HG03175 (cell line): ENCODE data around the gene IL15RA.
"Not testable (repeated sequence)": the region's sequence is repeated elsewhere in the genome, so short reads cannot be mapped to it uniquely, and the experiment has no call there.

Experiments used
- ATAC-seq: cut with Tn5 transposase; IDR thresholded peaks from one replicate; pipeline ENCODE4 v1.9.1; 2021; ENCODE audit warnings: mild to moderate bottlenecking, moderate library complexity; ENCODE audit not compliant: unreplicated experiment

The IL15RA gene

DNA sequence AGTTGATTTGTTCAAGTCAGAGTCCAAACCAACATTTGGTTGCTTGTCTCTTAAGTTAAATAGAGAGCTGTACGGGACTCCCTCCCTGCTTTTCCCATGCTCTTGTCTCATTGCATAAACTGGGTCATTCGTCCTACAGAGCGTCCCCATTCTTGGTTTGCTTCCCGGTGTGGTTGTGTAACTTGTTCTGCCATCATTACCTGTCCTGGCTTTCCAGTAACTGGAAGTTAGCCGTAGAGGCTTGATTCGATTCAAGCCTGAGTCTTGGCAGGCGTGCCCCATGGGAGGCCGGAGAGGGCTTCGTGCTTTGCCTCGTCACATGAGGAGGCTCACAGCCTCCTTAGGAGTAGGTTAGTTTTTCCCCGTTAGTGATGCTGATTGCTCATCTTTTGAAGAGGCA lies 47.1 kb downstream of the IL15RA start:
- no peak for ATAC-seq

- ATAC-seq: no peak
Measured at GRCh38 chr10:5929442-5929841, 47.9 kb downstream of the IL15RA start.

GRCh38 chr10:5927306-5927705 lies 50.0 kb downstream of the IL15RA start:
- ATAC-seq: no peak

DNA sequence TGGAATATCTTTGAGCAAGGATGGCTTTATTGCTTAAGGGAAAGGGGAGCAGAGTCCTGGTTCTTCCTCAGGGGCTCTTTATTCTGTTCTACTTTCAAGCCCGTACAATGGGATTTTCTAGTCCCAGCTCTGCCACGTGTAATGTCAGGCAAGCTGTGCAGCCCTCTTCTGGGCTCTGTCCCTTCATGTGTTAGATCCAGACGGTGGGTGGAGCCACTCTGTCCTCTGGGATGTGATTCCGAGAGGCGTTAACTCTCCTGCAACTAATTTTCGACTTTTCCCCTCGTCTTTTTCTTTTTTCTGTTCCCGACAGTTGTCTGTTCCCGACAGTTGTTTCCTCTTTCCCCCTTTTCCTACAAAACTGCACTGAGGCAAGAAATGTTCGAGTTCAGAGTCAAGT lies 52.5 kb downstream of the IL15RA start:
- ATAC-seq: no peak

DNA sequence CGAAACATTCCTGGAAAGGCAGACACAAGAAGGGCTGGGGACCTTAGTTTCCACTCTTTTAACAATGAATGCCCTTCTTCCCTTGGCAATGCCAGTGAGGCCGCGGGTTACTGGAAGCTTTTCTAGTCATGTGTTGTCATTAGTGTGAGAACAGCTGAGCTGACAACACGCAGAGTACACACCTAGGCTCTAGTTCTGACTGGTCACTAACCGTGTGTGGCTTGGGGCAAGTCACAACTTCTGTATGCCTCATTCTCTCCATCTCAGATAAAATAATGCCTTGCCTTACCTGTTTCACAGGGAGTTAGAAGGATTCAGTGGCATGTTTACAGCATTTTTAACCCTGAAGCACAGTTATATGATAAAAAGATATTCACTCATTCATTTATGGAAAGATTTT lies 55.6 kb downstream of the IL15RA start:
- ATAC-seq: no peak

GRCh38 chr10:5919568-5919967 lies 57.8 kb downstream of the IL15RA start:
- ATAC-seq: no peak

- no peak for ATAC-seq
Measured at GRCh38 chr10:5918763-5919162, 58.6 kb downstream of the IL15RA start.

DNA sequence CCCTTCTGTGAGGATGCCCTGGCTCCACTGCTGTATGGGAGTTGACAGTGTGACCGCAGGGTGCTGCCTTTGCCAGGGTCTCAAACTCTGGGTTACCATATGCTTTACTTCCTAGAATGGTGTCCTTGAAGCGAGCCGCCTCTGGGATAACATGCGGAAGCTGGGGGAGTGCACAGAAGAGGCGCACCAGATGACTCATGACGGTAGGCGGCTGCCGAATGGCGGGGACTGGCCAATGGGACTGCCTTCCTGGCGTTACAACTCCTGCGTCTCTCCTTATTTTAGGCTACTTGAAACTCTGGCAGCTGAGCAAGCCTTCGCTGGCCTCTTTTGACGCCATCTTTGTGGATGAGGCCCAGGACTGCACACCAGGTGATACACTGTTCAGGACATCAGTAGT lies 60.0 kb downstream of the IL15RA start:
- ATAC-seq: no peak

GRCh38 chr10:5915451-5915850 lies 61.9 kb downstream of the IL15RA start:
- no peak for ATAC-seq

GRCh38 chr10:5913736-5914135 lies 63.6 kb downstream of the IL15RA start:
- ATAC-seq: no peak

GRCh38 chr10:5911670-5912069 lies 65.7 kb downstream of the IL15RA start:
- ATAC-seq: no peak

DNA sequence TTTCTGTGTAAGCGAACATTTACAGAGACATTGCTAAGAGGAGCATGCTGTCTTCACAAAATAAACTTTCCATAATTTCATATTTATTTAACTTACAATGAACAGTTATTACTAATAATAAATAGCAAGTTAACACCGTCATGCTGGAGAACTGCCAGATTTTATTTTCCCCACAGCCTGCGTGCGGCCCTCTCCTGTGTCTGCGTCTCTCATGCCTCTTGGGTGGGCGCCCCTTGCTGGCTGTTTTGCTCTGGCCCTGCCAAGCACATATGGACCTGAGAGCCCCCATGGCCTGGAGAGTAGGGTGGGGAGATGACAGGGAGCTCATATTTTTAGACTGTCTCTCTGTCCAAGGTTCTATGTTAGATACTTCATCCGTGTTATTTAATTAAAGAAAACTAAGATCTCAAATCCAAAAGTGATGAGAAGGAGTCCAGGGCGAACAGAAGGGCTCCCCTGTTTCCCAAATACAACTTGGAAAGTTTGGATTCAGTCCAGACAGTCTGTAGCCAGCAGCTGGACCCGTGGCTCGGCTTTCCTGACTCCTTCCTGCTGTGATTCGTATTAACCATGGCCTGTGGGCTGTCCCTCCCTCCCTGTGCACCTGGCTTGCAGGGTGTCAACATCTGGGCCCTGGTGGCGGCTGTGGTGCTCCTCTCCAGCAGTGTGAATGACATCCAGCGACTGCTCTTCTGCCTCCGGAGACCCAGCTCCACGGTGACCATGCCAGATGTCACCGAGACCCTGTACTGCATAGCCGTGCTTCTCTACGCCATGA lies 66.8 kb downstream of the IL15RA start:
- no peak for ATAC-seq

GRCh38 chr10:5908676-5909075 lies 68.7 kb downstream of the IL15RA start:
- ATAC-seq: not testable (repeated sequence)

DNA sequence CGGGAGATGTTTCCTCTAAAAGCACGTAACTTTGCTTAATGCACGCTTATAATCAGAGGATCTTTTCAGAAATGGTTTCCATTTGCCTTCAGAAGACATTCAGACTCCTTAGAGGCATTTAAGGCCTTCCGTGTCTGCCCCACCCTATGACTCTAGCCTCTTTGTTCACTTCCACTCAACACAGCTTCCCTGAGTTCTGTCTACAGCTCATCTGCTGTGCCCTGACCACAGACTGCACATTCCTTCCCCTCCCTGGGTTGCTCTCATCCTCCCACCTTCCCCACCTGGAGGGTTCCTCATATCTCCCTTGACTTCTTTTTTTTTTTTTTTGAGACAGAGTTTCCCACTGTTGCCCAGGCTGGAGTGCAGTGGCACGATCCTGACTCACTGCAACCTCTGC lies 70.7 kb downstream of the IL15RA start:
- no peak for ATAC-seq

GRCh38 chr10:5905854-5906507 lies 71.4 kb downstream of the IL15RA start:
- ATAC-seq: no peak

DNA sequence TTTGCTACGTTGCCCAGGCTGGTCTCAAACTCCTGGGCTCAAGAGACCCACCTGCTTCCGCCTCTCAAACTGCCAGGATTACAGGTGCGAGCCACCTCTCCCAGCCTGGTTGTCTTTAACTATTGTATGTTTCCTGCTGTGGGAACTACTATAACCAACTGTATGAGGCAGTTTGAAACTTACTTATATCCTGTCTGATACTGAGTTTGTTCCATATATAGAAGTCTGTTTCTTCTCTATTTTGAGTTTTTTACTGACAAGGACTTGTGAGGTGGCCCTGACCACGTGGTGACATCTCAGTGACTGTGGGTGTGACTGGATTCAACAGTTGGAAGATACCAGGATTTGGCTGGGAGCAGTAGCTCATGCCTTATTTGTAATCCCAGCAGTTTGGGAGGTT lies 73.1 kb downstream of the IL15RA start:
- ATAC-seq: peak; percentile 97

DNA sequence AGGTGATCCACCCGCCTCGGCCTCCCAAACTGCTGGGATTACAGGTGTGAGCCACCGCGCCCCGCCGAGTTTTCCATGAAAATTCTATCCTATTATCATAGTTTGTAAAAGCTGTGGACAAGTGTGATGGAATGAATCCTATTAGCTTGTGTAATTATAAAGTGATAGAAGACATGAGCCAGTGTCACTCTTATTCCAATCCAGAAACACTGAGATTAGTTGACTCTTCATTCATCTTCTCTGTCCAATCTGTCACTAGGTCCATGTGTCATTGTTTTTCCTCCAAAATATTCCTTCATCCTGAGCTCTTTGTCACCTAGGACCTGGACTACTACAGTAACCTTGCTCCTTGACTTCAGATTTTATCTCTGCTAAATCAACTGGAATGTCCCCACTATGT lies 73.8 kb downstream of the IL15RA start:
- ATAC-seq: no peak

- ATAC-seq: no peak
Measured at GRCh38 chr10:5902511-5903274, 74.7 kb downstream of the IL15RA start.
